ENCODE results near the gene PCBP2.

- TF ChIP-seq, protein P1, sequence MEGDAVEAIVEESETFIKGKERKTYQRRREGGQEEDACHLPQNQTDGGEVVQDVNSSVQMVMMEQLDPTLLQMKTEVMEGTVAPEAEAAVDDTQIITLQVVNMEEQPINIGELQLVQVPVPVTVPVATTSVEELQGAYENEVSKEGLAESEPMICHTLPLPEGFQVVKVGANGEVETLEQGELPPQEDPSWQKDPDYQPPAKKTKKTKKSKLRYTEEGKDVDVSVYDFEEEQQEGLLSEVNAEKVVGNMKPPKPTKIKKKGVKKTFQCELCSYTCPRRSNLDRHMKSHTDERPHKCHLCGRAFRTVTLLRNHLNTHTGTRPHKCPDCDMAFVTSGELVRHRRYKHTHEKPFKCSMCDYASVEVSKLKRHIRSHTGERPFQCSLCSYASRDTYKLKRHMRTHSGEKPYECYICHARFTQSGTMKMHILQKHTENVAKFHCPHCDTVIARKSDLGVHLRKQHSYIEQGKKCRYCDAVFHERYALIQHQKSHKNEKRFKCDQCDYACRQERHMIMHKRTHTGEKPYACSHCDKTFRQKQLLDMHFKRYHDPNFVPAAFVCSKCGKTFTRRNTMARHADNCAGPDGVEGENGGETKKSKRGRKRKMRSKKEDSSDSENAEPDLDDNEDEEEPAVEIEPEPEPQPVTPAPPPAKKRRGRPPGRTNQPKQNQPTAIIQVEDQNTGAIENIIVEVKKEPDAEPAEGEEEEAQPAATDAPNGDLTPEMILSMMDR (conservative IDR thresholded peaks at IDR 0.05; ENCODE audit: low read length) = no peak
- no peak for TF ChIP-seq EZH2phosphoT487 (IDR thresholded peaks at IDR 0.05; ENCODE audit: borderline replicate concordance, low read depth, low read length)
These were observed 78.2 kb downstream of the PCBP2 start for GRCh38 chr12:53530061-53530460.

Measured in OCI-LY7 (cell line).